ENCODE measurements around the gene NECTIN1.

The NECTIN1 gene

GRCh38 chr11:119765628-119766027 is 36.6 kb upstream of the NECTIN1 start:
- H3K27ac ChIP-seq = no peak overlapping the region
- H3K9me3 ChIP-seq = no peaks in the 10 kb centered on the region
- no peak for TF ChIP-seq CTCF (IDR thresholded peaks at IDR 0.05)
- no peak overlapping the region for H3K4me3 ChIP-seq (ENCODE audit: low read depth in 1 of 2, low read length in 1 of 2)
- H3K36me3 ChIP-seq = no peaks in the 10 kb centered on the region
- peaks cover 65% of the 10 kb centered on the region for H3K27me3 ChIP-seq
- no peaks in the 10 kb centered on the region for H3K4me1 ChIP-seq (ENCODE audit: control insufficient read depth in 1 of 2, insufficient read depth in 1 of 2, low read depth in 1 of 2, low read length in 1 of 2)

- no peak for TF ChIP-seq CTCF (IDR thresholded peaks at IDR 0.05)
- no peaks in the 10 kb centered on the region for H3K4me1 ChIP-seq (ENCODE audit: control insufficient read depth in 1 of 2, insufficient read depth in 1 of 2, low read depth in 1 of 2, low read length in 1 of 2)
- no peaks in the 10 kb centered on the region for H3K36me3 ChIP-seq
- no peak overlapping the region for H3K4me3 ChIP-seq (ENCODE audit: low read depth in 1 of 2, low read length in 1 of 2)
- no peaks in the 10 kb centered on the region for H3K9me3 ChIP-seq
- no peak overlapping the region for H3K27ac ChIP-seq
- peaks cover 68% of the 10 kb centered on the region for H3K27me3 ChIP-seq
Measured at GRCh38 chr11:119764108-119764868, 35.3 kb upstream of the NECTIN1 start.

GRCh38 chr11:119763071-119763728 is 34.2 kb upstream of the NECTIN1 start:
- H3K9me3 ChIP-seq = no peaks in the 10 kb centered on the region
- no peaks in the 10 kb centered on the region for H3K36me3 ChIP-seq
- no peak overlapping the region for H3K4me3 ChIP-seq (ENCODE audit: low read depth in 1 of 2, low read length in 1 of 2)
- peaks cover 66% of the 10 kb centered on the region for H3K27me3 ChIP-seq
- H3K27ac ChIP-seq = no peak overlapping the region
- H3K4me1 ChIP-seq (ENCODE audit: control insufficient read depth in 1 of 2, insufficient read depth in 1 of 2, low read depth in 1 of 2, low read length in 1 of 2) = no peaks in the 10 kb centered on the region
- TF ChIP-seq CTCF (IDR thresholded peaks at IDR 0.05) = no peak

GRCh38 chr11:119759747-119760412 is 30.9 kb upstream of the NECTIN1 start:
- H3K27ac ChIP-seq = no peak overlapping the region
- peaks cover 56% of the 10 kb centered on the region for H3K27me3 ChIP-seq
- no peaks in the 10 kb centered on the region for H3K4me1 ChIP-seq (ENCODE audit: control insufficient read depth in 1 of 2, insufficient read depth in 1 of 2, low read depth in 1 of 2, low read length in 1 of 2)
- H3K36me3 ChIP-seq = no peaks in the 10 kb centered on the region
- no peak for TF ChIP-seq CTCF (IDR thresholded peaks at IDR 0.05)
- no peak overlapping the region for H3K4me3 ChIP-seq (ENCODE audit: low read depth in 1 of 2, low read length in 1 of 2)
- H3K9me3 ChIP-seq = no peaks in the 10 kb centered on the region

DNA sequence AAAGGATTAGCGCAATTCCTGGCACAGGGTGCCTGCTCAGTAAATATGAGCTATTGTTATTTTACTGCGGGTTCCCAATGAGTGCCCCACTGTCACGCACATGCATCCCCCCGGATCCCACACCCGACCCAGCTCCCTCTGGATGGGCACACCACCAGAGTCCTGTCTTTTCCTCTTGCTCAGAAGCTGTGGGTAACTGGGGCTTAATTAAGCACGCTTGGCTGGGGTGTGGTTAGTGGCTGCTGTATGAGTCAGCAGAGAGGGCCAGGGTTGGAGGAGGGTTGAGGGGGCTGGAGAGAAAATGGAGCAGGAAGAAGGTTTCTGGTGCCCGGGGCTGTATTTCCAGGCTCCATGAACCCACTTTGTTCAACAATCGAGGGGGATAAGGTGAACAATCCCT is 30.3 kb upstream of the NECTIN1 start:
- Histone ChIP-seq H3K36me3 (no peaks in the 10 kb centered on the region), H3K4me3 (ENCODE audit: low read depth in 1 of 2, low read length in 1 of 2) (no peak overlapping the region), H3K27ac (no peak overlapping the region), H3K4me1 (ENCODE audit: control insufficient read depth in 1 of 2, insufficient read depth in 1 of 2, low read depth in 1 of 2, low read length in 1 of 2) (no peaks in the 10 kb centered on the region), H3K27me3 (peaks cover 56% of the 10 kb centered on the region), H3K9me3 (no peaks in the 10 kb centered on the region)
- no peak for TF ChIP-seq CTCF (IDR thresholded peaks at IDR 0.05)

Measured in neutrophil (primary cell).